ENCODE results near the gene C1orf115. TPM values are rescaled to one million over a fixed set of nuclear protein-coding genes. Genes with fewer than 3 reads are reported as not detected.

C1orf115 gene
- total RNA-seq, 4 donors from 2014 or later: 7.1 to 28.0 (median 12.9) TPM

- no peak overlapping the region for H3K4me3 ChIP-seq
- H3K4me1 ChIP-seq: no peaks in the 10 kb centered on the region
- TF ChIP-seq POLR2A (IDR thresholded peaks at IDR 0.05): no peak
- no peak for TF ChIP-seq CTCF (IDR thresholded peaks at IDR 0.05)
- H3K27me3 ChIP-seq: no peaks in the 10 kb centered on the region
- intact Hi-C loops (cut with DNase I; ENCODE audit: low total_unique reads): no loop called here
- no peaks in the 10 kb centered on the region for H3K9me3 ChIP-seq
- no peak for DNase-seq
- no peak overlapping the region for H3K27ac ChIP-seq
- no peaks in the 10 kb centered on the region for H3K36me3 ChIP-seq
These were observed 36.5 kb downstream of the C1orf115 start for GRCh38 chr1:220726634-220727033.

- Histone ChIP-seq H3K4me1 (no peaks in the 10 kb centered on the region), H3K4me3 (no peak overlapping the region), H3K9me3 (no peaks in the 10 kb centered on the region), H3K27ac (no peak overlapping the region), H3K36me3 (no peaks in the 10 kb centered on the region), H3K27me3 (no peaks in the 10 kb centered on the region)
- DNase-seq: no peak
- TF ChIP-seq POLR2A (IDR thresholded peaks at IDR 0.05) (no peak), CTCF (IDR thresholded peaks at IDR 0.05) (no peak)
- intact Hi-C loops (cut with DNase I; ENCODE audit: low total_unique reads): no loop called here
These were observed 37.4 kb downstream of the C1orf115 start for GRCh38 chr1:220727519-220727918.

GRCh38 chr1:220730486-220730885, 40.3 kb downstream of the C1orf115 start:
- no peaks in the 10 kb centered on the region for H3K9me3 ChIP-seq
- intact Hi-C loops (cut with DNase I; ENCODE audit: low total_unique reads): no loop called here
- DNase-seq: no peak
- TF ChIP-seq CTCF (IDR thresholded peaks at IDR 0.05) (no peak), POLR2A (IDR thresholded peaks at IDR 0.05) (no peak)
- H3K4me3 ChIP-seq: no peak overlapping the region
- H3K36me3 ChIP-seq: no peaks in the 10 kb centered on the region
- no peak overlapping the region for H3K27ac ChIP-seq
- H3K4me1 ChIP-seq: no peaks in the 10 kb centered on the region
- H3K27me3 ChIP-seq: no peaks in the 10 kb centered on the region

- DNase-seq: no peak
- H3K9me3 ChIP-seq: no peaks in the 10 kb centered on the region
- no peaks in the 10 kb centered on the region for H3K36me3 ChIP-seq
- no peak for TF ChIP-seq CTCF (IDR thresholded peaks at IDR 0.05)
- no peak for TF ChIP-seq POLR2A (IDR thresholded peaks at IDR 0.05)
- H3K4me3 ChIP-seq: no peak overlapping the region
- peak overlapping the region; percentile 48 to 67 for H3K27ac ChIP-seq
- H3K27me3 ChIP-seq: no peaks in the 10 kb centered on the region
- no peaks in the 10 kb centered on the region for H3K4me1 ChIP-seq
- intact Hi-C loops (cut with DNase I; ENCODE audit: low total_unique reads): no loop called here
These were observed 42.0 kb downstream of the C1orf115 start for GRCh38 chr1:220732137-220732536.

- peak overlapping the region; percentile 48 to 67 for H3K27ac ChIP-seq
- no peak overlapping the region for H3K4me3 ChIP-seq
- no peaks in the 10 kb centered on the region for H3K9me3 ChIP-seq
- DNase-seq: no peak
- H3K36me3 ChIP-seq: no peaks in the 10 kb centered on the region
- intact Hi-C loops (cut with DNase I; ENCODE audit: low total_unique reads): no loop called here
- no peaks in the 10 kb centered on the region for H3K4me1 ChIP-seq
- H3K27me3 ChIP-seq: no peaks in the 10 kb centered on the region
- TF ChIP-seq CTCF (IDR thresholded peaks at IDR 0.05): no peak
- no peak for TF ChIP-seq POLR2A (IDR thresholded peaks at IDR 0.05)
These were observed 42.5 kb downstream of the C1orf115 start for GRCh38 chr1:220732621-220733020.
